AG10803 (cell line): ENCODE measurements around the gene SETD4.
"Not testable (repeated sequence)": the region's sequence is repeated elsewhere in the genome, so short reads cannot be mapped to it uniquely, and the experiment has no call there.

Experiments used
- DNase-seq: peaks from one replicate; pipeline ENCODE4 v3.0.0; 2010; ENCODE audit warnings: low read depth
- H3K4me3 ChIP-seq: 2 replicates; pipeline ENCODE4 v1.5.1; 2011; ENCODE audit warnings: mild to moderate bottlenecking, low read length, control low read depth
- CTCF ChIP-seq: conservative IDR thresholded peaks from 2 replicates; pipeline ENCODE4 v1.5.1; 2011; ENCODE audit warnings: mild to moderate bottlenecking, low read length, control low read depth, inconsistent platforms

The SETD4 gene

GRCh38 chr21:36076878-36077655 is 16.7 kb upstream of the SETD4 start:
- TF ChIP-seq CTCF = no peak
- DNase-seq = no peak
- no peak overlapping the region for H3K4me3 ChIP-seq

DNA sequence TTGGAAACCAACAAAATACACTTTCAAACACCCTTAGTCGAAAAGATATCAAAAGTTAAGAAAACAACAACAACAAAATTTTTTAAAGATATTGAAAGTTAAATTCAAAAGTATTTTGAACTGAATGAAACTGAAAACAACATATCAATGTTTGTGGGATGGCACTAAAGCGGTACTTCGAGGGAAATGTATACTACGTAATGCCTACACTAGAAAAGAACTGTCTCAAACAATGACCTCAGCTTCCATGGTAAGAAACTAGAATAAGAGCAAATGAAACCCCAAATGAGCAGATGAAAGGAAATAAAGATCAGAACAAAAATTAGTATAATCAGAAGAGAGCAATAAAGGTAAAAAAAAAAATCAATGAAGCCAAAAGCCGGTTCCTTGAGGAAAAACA is 15.6 kb upstream of the SETD4 start:
- no peak overlapping the region for H3K4me3 ChIP-seq
- no peak for TF ChIP-seq CTCF

DNA sequence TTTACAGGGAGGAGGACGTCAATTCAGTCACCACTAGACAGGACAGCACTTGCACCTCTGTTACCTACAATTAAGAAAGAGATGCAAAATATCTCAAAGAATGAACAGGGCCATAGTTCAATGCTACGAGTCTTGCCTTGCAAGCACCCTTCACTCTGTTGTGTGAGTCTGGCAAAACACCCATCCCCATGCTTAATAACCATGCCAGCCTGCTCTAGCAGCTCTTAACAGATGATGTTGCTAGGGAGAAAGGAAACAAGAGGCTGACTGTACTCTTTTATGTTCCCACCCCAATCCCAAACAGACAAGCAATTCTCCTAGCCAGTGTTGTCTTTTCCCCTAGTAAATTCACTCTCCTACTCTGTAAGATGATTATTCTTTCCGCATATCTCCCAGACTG is 14.8 kb upstream of the SETD4 start:
- no peak for TF ChIP-seq CTCF
- DNase-seq = no peak
- no peak overlapping the region for H3K4me3 ChIP-seq

More for the DNA sequence above, 15.6 kb upstream of the SETD4 start:
- DNase-seq = no peak

- not testable (repeated sequence) for DNase-seq, H3K4me3 ChIP-seq
Measured at GRCh38 chr21:36073911-36074310, 13.6 kb upstream of the SETD4 start.

GRCh38 chr21:36073181-36073580 is 12.9 kb upstream of the SETD4 start:
- DNase-seq = no peak
- TF ChIP-seq CTCF = no peak
- H3K4me3 ChIP-seq = no peak overlapping the region

- no peak overlapping the region for H3K4me3 ChIP-seq
- TF ChIP-seq CTCF = no peak
- DNase-seq = no peak
Measured at GRCh38 chr21:36072453-36073162, 12.3 kb upstream of the SETD4 start.

GRCh38 chr21:36070999-36071398 is 10.7 kb upstream of the SETD4 start:
- TF ChIP-seq CTCF = no peak
- DNase-seq = no peak
- H3K4me3 ChIP-seq = peak overlapping the region; percentile 95
